Parathyroid adenoma (tissue), 2 donors: ENCODE results near the gene FAM9C.

Experiments used
- H2AFZ ChIP-seq: fragments of 300-600 bp; sonication (generic); one replicate; pipeline ENCODE4 v1.7.0; 2017; ENCODE audit warnings: antibody characterized with exemption, mild to moderate bottlenecking
- H3K27ac ChIP-seq: fragments of 300-600 bp; sonication (generic); one replicate; pipeline ENCODE4 v1.7.0; 2017
- H3K27me3 ChIP-seq: fragments of 300-600 bp; sonication (generic); one replicate; pipeline ENCODE4 v1.7.0; 2017; ENCODE audit warnings: low read length; ENCODE audit not compliant: control insufficient read depth, insufficient read depth
- H3K36me3 ChIP-seq: fragments of 300-600 bp; sonication (generic); one replicate; pipeline ENCODE4 v1.7.0; 2017; ENCODE audit warnings: low read length; ENCODE audit not compliant: control insufficient read depth, insufficient read depth
- H3K4me1 ChIP-seq: fragments of 300-600 bp; sonication (generic); one replicate; pipeline ENCODE4 v1.7.0; 2017; ENCODE audit warnings: control low read depth
- H3K4me2 ChIP-seq: fragments of 300-600 bp; sonication (generic); one replicate; pipeline ENCODE4 v1.7.0; 2017; ENCODE audit warnings: low read length
- H3K4me3 ChIP-seq: fragments of 300-600 bp; sonication (generic); one replicate; pipeline ENCODE4 v1.7.0; 2017; ENCODE audit warnings: low read depth, low read length
- H3K79me2 ChIP-seq: fragments of 300-600 bp; sonication (generic); one replicate; pipeline ENCODE4 v1.7.0; 2017; ENCODE audit warnings: control low read depth
- H3K9ac ChIP-seq: fragments of 300-600 bp; sonication (generic); one replicate; pipeline ENCODE4 v1.7.0; 2017; ENCODE audit warnings: mild to moderate bottlenecking
- H3K9me3 ChIP-seq: fragments of 300-600 bp; sonication (generic); one replicate; pipeline ENCODE4 v1.7.0; 2017; ENCODE audit warnings: low read length; ENCODE audit not compliant: control insufficient read depth
- CTCF ChIP-seq: fragments of 300-600 bp; sonication (generic); IDR thresholded peaks from one replicate; pipeline ENCODE4 v1.7.0; 2017; ENCODE audit warnings: antibody characterized with exemption, mild to moderate bottlenecking
- donor health status: primary hyperparathyroidism.

Gene FAM9C

GRCh38 chrX:13009273-13009672 lies 35.1 kb downstream of the FAM9C start:
- H2AFZ ChIP-seq = no peak overlapping the region
- no peaks in the 10 kb centered on the region for H3K36me3 ChIP-seq
- H3K4me1 ChIP-seq = no peaks in the 10 kb centered on the region
- H3K27me3 ChIP-seq = no peaks in the 10 kb centered on the region
- H3K4me3 ChIP-seq = no peak overlapping the region
- H3K9ac ChIP-seq = no peak overlapping the region
- no peaks in the 10 kb centered on the region for H3K9me3 ChIP-seq
- H3K4me2 ChIP-seq = no peak overlapping the region
- H3K27ac ChIP-seq = no peak overlapping the region
- TF ChIP-seq CTCF = no peak
- no peaks in the 10 kb centered on the region for H3K79me2 ChIP-seq

- no peak overlapping the region for H2AFZ ChIP-seq
- no peak overlapping the region for H3K27ac ChIP-seq
- H3K4me3 ChIP-seq = no peak overlapping the region
- no peaks in the 10 kb centered on the region for H3K9me3 ChIP-seq
- TF ChIP-seq CTCF = no peak
- H3K4me1 ChIP-seq = no peaks in the 10 kb centered on the region
- H3K9ac ChIP-seq = no peak overlapping the region
- no peaks in the 10 kb centered on the region for H3K27me3 ChIP-seq
- H3K36me3 ChIP-seq = no peaks in the 10 kb centered on the region
- H3K4me2 ChIP-seq = no peak overlapping the region
- no peaks in the 10 kb centered on the region for H3K79me2 ChIP-seq
Measured at GRCh38 chrX:13008851-13009250, 35.6 kb downstream of the FAM9C start.

GRCh38 chrX:13008189-13008533 lies 36.3 kb downstream of the FAM9C start:
- H3K4me1 ChIP-seq = no peaks in the 10 kb centered on the region
- H3K36me3 ChIP-seq = no peaks in the 10 kb centered on the region
- H3K79me2 ChIP-seq = no peaks in the 10 kb centered on the region
- no peaks in the 10 kb centered on the region for H3K27me3 ChIP-seq
- TF ChIP-seq CTCF = no peak
- H3K4me3 ChIP-seq = no peak overlapping the region
- H3K9ac ChIP-seq = no peak overlapping the region
- H3K4me2 ChIP-seq = no peak overlapping the region
- H3K27ac ChIP-seq = no peak overlapping the region
- no peaks in the 10 kb centered on the region for H3K9me3 ChIP-seq
- H2AFZ ChIP-seq = no peak overlapping the region

GRCh38 chrX:13007519-13008188 lies 36.8 kb downstream of the FAM9C start:
- Histone ChIP-seq H3K27ac (no peak overlapping the region), H3K4me1 (no peaks in the 10 kb centered on the region), H3K36me3 (no peaks in the 10 kb centered on the region), H3K9me3 (no peaks in the 10 kb centered on the region), H3K9ac (no peak overlapping the region), H3K27me3 (no peaks in the 10 kb centered on the region), H3K4me2 (no peak overlapping the region), H3K79me2 (no peaks in the 10 kb centered on the region), H3K4me3 (no peak overlapping the region), H2AFZ (no peak overlapping the region)
- no peak for TF ChIP-seq CTCF
